NCI-H2227 treated with DMSO at 0.1 percent for 48 hours (cell line): ENCODE data around the gene LMCD1.
"Not testable (repeated sequence)": the region's sequence is repeated elsewhere in the genome, so short reads cannot be mapped to it uniquely, and the experiment has no call there.

Experiments
- DNase-seq: peaks from one replicate; lab custom pipeline; 2025; lab: John Stamatoyannopoulos, UW

Gene LMCD1

DNA sequence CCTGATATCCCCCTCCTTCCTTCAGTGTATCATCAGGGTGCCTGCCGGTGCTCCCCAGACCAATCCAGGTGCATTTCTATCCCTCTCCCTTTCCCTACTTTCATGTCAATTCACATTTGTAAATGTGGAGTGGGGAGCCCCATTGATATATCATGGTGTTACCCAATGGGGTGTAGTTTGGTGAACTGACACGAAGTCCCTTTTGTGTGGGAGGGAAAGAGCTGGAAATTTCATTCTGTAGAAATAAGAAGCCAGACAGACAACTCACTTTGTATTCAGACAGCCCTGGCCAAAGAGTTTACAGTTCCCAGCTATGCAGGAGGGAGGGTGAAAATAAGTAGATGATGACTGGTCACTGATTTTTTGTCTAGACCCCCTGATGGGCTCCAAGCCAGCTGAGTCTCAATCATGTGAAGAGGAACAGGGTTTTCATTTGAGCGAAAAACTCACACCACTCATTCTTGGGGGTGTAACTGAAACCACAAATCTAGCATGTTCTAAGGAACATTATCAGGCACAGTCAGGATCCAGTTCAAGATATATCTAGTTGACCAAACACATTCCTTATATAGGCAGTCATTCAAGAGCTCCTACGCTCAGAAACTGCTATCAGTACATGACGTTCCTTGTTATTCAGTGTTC, 58.9 kb downstream of the LMCD1 start:
- DNase-seq = no peak

DNA sequence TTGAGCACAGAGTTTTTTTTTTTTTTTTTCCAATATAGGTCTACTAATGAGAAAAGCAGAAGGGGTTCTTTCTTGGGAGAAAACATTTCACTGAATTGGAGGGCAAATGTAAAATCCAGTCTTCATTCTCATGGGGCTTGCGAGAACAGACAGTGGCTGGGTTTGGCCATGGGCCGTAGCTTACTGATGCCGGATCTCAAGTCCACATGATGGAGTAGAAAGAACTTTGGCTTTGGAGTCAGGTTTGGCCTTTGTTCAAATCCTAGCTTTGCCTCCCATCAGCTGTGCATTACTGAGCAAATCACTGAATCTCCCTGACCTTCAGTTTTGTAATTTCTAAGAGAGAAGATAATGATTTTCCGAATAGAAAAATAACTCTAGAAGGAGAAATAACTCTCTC, 59.7 kb downstream of the LMCD1 start:
- no peak for DNase-seq

DNA sequence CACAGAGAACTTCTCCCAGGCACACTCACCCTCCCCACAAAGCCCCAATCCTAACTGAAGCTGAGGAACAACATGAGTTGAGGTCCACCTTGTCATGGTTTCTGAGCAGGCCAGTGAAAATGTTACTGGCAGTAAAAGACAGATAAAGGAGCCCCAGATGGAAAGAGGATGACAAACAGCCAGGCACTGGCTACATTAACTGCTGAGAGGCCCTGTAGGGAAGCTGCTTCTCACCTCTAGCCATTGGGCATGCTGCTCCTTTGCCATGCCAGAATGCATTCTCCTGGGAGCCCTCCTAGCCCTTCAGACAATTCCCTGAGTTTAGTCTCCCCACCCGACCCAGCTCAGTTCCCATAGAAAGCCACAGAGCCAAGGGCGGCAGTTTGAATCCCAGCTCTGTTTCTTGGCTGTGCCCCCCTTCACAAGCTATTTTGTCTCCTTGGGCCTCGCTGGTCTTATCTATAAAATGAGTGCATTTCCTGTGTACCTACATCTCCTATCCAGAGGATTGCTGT, 60.5 kb downstream of the LMCD1 start:
- no peak for DNase-seq

DNA sequence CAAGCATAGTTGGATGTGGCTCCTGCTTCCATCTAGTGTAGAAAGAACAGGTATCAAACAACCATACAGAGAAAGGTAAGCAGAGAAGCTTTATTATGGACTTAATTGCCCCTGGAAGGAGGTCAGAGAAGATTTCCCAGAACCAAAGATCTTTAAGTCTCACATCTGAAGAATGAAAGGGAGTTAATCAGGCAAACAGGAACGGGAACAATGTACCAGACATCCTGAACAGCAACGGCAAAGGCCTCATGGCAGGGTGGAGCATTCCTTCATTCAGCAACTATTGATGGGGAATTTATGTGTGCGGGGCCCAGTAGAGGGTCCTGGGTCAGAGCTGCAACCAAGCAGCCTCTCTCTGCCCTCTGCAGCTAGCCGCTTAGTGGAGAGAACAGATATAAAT, 61.5 kb downstream of the LMCD1 start:
- no peak for DNase-seq

DNA sequence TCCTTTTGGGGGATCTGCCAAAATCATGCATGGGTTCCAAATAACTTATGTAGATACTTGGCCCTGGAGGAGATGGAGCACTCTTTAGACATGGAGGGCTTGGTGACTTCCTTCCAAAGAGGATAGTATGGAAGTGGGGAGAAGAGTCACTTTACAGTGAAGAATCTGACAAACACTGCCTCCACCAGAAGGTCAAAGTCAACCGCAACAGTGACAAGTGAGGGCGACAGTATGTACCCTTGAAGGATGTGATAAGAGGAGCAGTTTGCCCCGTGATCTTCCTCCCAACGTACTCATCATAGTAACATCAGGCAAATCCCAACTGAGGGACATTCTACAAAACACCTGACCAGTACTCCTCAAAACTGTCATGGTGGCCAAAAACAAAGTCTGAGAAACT, 62.0 kb downstream of the LMCD1 start:
- DNase-seq = no peak

DNA sequence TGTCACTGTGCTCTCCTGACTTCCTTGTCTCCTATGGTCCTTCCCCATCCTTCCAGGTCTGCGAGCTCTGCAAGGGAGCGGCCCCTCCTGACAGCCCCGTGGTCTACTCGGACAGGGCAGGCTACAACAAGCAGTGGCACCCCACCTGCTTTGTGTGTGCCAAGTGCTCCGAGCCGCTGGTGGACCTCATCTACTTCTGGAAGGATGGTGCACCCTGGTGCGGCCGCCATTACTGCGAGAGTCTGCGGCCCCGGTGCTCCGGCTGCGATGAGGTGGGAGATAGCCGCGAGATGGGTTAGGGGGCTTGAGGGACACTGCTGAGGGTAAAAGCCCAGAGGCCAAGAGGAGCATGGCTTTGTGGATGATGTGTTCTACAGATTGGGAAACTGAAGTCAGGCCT, 63.8 kb downstream of the LMCD1 start:
- no peak for DNase-seq

DNA sequence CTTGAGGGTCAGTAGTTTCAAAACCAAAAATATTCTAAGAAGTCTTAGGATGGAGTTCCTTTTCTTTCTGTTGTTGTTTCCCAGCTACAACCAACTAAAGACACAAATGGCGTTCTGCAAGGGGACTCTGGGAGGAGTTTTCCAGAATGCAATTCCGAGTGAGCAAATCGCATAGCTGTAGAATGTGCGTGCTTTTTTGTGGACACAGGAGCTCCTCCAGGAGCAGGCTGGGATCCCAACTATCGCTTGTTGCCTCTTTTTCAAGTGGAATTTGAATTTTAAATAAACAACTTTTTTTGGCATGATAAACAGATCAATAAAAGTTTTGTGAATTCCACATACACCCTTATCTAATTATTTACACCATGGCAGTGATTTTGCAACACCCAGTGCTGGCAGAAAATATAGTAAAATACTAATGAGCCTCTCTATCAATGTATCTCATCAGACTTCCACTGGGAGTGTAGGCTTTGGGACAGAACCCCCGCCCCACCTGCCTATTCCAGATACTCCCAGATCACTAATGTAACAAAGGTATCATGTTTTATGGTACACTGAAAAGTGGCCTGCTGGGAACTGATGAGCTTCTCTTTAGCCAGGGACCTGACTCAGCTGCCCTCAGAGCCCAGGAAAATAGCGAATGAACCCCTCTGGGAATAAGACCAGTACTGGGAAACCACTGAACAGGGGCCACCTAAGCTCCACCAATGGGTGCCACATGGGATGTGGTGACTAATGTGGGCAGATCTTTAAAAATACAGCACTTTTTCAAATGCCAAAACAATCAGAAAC, 66.4 kb downstream of the LMCD1 start:
- DNase-seq = no peak

DNA sequence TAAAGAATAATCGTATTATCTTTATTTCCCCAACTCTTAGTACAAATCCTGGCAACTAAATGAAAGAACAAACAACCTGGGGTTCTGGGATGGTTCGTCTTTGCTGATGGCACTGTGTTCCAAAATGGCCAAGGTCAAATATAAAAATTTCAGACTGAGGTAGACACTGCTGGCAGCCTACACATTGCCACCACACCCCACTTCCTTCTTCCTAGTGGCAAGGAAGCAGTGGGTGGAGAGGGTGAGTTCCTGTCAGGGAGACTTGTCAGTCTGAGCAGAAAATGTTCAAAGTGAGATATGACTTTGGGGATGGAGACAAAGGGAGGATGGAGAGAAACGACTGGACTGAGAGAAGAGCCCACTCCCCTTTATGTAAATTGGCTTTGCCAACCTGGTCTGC, 69.6 kb downstream of the LMCD1 start:
- no peak for DNase-seq

DNA sequence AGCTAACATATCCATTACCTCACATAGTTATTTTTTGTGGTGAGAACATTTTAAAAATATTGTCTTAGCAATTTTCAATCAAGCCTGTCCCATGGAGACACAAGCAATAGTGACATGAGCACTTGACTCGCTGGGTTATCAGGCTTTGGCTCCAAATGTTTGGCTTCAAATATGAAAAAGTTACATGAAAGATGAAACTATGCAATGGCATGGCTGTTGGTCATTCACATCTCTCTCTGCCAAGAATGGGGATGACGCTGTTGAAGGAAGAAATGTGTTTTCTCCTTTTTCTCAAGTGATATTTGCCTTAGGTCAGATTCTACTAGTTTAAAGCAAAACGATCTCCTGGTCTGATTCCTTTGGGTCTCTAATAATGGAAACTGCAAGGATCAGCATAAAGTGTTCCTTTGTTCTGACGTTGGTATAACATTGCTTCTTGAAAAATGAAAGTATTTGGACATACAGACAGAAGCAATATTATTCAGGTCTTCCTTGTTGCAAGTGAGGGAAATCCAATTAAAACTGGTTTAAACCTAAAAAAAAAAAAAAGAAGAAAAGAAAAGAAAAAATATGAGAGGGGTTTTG, 71.8 kb downstream of the LMCD1 start:
- DNase-seq = no peak

DNA sequence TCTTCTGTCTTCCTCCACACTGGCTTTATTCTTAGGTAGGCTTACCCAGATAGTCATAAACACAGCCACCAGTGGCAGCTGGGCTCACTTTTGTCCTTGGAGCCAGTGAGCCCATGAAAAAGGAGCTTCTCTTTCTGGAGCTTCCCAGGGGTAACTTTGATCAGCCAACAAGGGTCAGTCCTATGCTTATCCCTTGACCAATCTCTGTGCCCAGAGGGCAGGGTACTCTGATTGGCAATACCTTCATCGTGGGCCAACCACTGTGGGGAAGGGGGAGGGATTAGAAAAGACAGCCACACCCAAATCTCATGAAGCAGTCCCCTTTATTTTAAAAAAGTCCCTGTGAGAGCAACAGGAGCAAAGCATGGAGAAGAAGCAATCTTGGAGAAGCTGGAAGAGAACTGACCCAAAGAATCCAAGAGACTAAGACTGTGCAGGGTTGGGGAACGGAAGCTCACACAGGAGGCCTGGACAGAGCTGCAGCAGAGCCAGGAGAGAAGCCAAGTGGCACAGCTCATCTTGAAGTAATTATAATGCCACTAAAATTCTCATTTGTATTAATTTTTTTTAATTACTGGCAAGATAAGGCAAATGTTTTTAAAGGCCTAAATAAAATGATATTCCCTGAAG, 72.5 kb downstream of the LMCD1 start:
- no peak for DNase-seq

DNA sequence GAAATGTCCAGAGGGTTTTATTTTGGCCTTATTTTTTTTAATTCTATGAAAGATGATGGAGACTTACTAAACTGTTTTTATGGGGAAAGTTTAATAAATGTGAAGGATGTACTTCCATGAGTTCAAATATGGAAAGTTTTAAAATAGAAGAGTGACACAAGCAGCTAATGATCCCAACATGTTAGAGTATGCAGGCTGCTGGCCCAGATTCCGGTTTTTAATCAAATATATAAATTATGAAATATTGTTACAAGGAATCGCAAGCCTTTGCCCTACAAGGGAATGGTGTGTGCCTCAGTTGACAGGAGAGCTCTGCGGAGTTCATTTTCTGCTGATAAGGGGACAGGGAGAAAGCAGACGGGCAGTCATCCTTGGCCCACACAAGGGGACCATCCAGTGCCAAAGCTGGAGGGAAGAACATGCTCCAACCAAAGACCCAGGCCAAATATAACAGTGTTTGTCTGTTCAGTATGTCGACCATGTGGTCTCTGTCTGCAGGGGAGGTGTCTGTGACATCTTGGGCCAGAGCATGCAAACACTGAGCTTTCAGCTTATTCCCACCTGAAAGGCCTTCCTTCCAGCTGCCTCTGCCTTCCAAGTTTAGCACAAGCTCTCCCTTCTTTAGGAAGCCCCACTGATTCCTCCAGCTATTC, 73.2 kb downstream of the LMCD1 start:
- no peak for DNase-seq

DNA sequence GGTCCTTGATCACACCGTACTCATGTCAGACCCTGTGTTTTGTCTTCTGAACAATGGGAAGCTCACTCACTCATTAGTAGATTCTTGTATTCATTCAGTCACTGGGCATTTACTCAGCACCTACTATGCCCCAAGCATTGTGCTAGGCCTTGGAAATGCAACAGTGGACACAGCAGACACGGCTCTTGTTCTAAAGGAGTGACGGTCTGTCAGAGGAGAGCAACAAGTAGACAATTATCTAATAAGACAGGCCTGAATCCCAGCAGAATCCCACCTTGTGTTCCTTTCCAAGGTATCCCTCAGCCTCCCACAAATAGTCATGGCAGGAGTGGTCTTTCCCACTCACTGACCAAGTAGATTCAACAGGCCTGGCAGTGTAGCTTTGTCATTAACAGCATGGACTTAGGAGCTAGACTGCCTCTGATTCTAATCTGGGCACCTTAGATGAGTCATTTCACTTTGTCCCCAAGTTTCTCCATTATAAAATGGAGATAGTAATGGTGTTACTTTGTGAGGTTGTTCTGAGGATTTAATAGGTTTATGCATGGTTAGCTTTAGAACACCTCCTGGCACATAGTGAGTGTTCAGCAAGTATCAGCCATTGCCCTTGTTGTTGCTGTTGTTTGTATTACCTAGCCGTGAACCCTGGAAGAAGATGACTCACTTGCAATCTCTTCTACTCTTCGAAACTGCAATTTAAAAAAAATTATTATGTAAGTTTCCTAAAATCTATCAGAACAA, 73.9 kb downstream of the LMCD1 start:
- no peak for DNase-seq

DNA sequence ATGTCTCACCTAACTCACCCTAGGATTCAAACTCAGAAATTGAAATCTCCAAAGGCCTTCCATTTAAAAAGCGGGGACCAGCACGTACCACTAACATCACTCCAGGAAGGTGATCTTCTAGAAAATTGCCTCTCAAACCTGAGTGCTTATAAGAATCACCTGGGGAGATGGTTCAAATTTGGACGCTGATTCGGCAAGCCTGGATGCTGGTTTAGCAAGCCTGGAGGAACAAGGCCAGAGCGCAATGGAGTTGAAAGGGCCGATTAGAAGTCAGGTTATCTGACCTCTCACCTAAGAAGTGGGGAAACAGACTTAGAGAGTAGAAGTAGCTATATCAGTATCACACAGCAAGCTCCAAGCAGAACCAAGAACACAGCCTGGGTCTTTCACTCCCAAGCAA, 74.8 kb downstream of the LMCD1 start:
- no peak for DNase-seq

DNA sequence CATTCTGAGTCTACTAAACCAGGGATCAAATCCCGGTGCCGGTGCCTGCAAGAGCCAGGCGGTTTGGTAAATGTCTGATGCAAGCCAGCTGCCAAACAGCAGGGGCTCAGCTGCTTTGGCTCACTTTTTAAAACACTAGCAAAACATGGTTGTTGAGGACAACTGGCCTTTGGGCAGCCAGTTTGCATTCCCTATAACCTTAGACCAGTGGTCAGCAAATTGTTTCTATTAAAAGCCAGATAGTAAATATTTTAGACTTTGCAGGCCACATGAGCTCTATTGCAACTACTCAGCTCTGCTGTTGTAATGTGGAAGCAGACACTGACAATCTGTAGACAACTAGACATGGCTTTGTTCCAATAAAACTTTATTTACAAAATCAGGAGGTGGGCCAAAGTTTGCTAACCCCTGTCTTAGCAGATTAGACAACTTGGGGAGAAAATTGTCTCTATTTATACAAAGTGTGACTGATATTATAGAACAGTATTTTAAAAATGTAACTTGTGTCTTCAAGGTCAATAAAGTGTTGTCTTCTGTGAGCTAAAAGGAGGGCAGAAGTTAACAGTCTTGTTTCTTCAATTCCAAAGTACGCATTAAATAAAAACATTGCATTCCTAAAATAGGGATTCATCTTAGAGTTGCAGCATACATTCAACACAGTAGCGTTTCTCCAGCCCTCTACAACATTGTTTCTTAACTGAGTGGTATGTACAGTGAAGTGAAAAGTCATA, 75.4 kb downstream of the LMCD1 start:
- no peak for DNase-seq

DNA sequence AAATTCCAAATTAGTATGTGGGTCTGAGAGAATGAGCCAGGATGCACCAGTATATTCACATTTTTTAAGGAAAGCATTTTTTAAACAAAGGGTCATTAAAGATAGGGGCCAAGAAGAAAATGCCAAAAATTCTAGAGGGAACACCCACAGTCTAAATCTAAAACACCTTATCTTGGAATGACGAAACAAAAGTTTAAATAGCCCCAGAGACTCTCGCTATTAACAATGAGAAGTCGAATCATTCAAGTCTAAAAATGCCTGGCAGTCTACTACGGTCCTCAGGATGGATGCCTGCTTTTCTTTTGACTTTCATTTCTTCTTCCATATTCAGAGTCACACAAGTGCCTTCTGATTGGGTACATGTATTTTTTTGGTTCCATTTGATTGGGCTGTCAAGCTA, 76.7 kb downstream of the LMCD1 start:
- DNase-seq = no peak

DNA sequence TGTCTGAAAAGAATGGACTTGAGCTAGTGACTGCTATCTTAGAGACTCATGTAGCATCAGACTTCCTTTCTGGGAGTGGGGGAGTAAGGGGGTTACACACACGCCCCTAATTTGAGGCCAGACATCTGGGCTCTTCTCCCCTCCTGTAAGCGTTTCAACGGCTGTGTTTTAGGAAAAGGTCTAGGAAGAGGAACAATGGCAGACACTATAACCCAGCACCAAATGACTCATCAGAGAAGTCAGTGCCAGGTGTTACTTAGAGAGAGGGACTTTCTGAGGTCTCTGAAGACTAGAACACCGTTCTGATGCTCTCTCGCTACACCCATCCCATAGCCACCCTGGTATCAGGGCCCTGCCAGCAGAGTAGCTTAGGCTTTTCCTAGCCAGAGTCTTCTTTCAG, 77.5 kb downstream of the LMCD1 start:
- DNase-seq = no peak

DNA sequence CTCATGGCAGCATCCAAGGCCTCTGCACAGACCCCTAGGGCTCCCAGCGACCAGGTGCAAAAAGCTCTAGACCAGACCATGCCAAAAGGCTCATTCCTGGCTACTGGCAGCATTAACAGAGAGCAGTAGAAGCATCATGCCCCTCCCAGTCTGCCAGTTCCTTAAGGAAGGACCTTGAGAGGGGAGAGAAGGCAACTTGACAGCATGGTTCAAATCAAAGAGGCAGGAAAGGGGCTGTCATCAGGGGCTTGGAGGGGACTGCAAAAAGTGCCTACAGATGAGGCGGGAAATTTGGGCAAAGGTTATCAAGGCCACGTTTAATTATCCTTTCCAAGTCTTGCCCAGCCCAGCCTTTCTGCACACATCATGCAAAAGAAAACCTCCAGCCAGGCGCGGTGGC, 78.3 kb downstream of the LMCD1 start:
- DNase-seq = no peak

DNA sequence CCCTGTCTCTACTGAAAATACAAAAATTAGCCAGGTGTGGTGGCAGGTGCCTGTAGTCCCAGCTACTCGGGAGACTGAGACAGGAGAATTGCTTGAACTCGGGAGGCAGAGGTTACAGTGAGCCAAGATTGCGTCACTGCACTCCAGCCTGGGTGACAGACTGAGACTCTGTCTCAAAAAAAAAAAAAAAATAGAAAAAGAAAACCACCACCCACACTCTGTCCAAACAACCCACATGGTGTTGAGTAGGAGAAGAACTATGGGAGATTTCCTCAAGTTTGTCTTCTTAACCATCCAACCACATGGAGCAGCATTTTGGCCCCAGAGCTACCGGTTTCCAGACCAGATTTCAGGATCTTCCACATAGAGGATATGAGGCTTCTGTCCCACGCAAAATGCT, 78.8 kb downstream of the LMCD1 start:
- DNase-seq = not testable (repeated sequence)

DNA sequence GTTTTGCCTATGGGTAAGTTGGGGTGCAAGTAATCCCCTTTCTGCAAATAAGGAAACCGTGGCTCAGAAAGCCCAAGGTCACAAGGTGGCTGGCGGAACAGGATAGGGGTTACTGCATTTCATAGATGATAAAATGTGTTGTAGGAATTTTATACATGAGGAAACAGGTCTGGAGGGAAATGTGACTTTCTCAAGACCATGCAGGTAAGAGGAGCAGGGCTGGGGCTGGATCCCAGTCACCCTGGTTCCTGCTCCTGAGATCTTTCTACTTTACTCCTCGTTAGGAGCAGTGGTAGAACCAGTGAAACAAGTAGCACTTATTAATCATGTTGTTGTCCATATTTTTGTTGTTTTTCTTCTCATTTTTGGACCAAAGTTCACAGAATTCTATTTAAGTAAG, 79.8 kb downstream of the LMCD1 start:
- no peak for DNase-seq

DNA sequence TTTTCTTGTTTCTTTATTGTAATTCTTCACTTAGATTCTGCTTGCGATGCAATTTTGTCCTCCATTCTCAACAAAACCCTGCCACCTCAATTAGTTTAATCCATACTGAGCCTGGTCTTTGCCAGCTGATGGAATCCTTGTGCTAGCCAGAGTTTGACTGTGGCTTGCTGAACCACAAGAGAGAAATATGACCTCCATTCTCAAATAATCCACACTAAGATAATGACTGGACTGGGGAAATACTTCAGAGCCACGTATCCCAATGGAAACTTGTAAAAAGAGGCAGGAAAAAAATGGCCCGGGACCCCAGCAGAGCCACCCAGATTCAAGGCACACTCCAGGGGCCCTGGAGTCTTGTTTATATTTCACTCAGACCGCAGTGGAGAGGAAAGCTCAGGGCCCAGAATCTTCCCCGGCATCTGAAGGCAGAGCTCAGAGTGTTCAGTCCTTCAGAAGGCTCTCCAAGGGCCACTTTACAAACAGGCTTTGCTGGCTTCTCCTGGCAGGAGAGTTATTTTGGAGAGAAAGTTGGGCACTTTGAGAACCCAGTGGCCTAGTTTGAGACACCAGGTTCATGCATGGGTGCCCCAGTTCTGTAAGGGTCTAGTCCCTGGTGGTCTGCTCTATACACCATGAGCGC, 80.3 kb downstream of the LMCD1 start:
- DNase-seq = no peak
